HepG2 (cell line): Measurements from ENCODE around the gene LSM14B. TPM values are rescaled to one million over a fixed set of nuclear protein-coding genes. Genes with fewer than 3 reads are reported as not detected.

ENCODE experiments used
- GATAD1 ChIP-seq: IDR thresholded peaks from 2 replicates; pipeline ENCODE4 v1.6.1; 2016; ENCODE audit warnings: missing genetic modification reagents, missing compliant biosample characterization
- HNF4G ChIP-seq, 2 experiments: sonication (generic) in 1 of 2; formaldehyde crosslinking in 1 of 2; IDR thresholded peaks; 2 replicates each; pipeline versions ENCODE4 v1.4.0 to v1.6.1; 2011 to 2020; ENCODE audit warnings: borderline replicate concordance in 2 of 2, low read depth in 2 of 2, mild to moderate bottlenecking in 2 of 2, low read length in 1 of 2, missing genetic modification reagents in 1 of 2, moderate library complexity in 1 of 2
- SIN3A ChIP-seq: IDR thresholded peaks from 2 replicates; pipeline ENCODE4 v1.6.1; 2011; ENCODE audit warnings: low read depth, mild to moderate bottlenecking, control low read depth, low read length, borderline replicate concordance
- TBL1XR1 ChIP-seq: fragments of 150-350 bp; IDR thresholded peaks from 2 replicates; pipeline ENCODE4 v1.6.1; 2014; ENCODE audit warnings: borderline replicate concordance, low read length; ENCODE audit not compliant: partially characterized antibody
- ZNF562 ChIP-seq: sonication (generic); formaldehyde crosslinking; IDR thresholded peaks from 2 replicates; pipeline ENCODE4 v1.8.0; 2022; ENCODE audit warnings: missing genetic modification reagents, borderline replicate concordance
- ZNF768 ChIP-seq: sonication (generic); formaldehyde crosslinking; IDR thresholded peaks from 2 replicates; pipeline ENCODE4 v1.4.0; 2020; ENCODE audit warnings: missing genetic modification reagents
- polyA plus RNA-seq, 8 experiments: library from polyadenylated mRNA; depleted of rRNA in 3 of 8; stranded (reverse) in 7 of 8; unstranded in 1 of 8; fragments of >200 nt; fragmentation: Illumina TruSeq in 4 of 8; extraction: Trizol in 4 of 8; gene quantifications; 2 replicates each; pipeline versions ENCODE4 v1.2.1 to v1.2.3, GENCODE V29; 2011 to 2016; ENCODE audit warnings: low read depth in 4 of 8, missing spikeins in 1 of 8, mixed read lengths in 1 of 8; ENCODE audit not compliant: insufficient read depth in 1 of 8
- total RNA-seq, 5 experiments: library from RNA; depleted of rRNA; stranded (reverse); fragments of >200 nt; fragmentation: Illumina TruSeq; extraction: Trizol; gene quantifications; 2 replicates each; pipeline ENCODE4 v1.2.3, GENCODE V29; 2016; ENCODE audit warnings: low read depth in 1 of 5
- TF ChIP-seq, protein P1 (sequence below): sonication (generic); formaldehyde crosslinking; IDR thresholded peaks from 2 replicates; pipeline ENCODE4 v1.4.0; 2020; ENCODE audit warnings: missing genetic modification reagents
- TF ChIP-seq, protein P2 (sequence below): IDR thresholded peaks from 2 replicates; pipeline ENCODE4 v1.6.1; 2016; ENCODE audit warnings: missing compliant biosample characterization, missing genetic modification reagents, borderline replicate concordance
- TF ChIP-seq, protein P3 (sequence below): sonication (generic); formaldehyde crosslinking; IDR thresholded peaks from 2 replicates; pipeline ENCODE4 v1.4.0; 2020; ENCODE audit warnings: mild to moderate bottlenecking, missing genetic modification reagents
- TF ChIP-seq, protein P4 (sequence below): sonication (generic); formaldehyde crosslinking; IDR thresholded peaks from 2 replicates; pipeline ENCODE4 v1.4.0; 2020; ENCODE audit warnings: missing genetic modification reagents
- TF ChIP-seq, protein P5 (sequence below): sonication (generic); formaldehyde crosslinking; IDR thresholded peaks from 2 replicates; pipeline ENCODE4 v1.4.0; 2020; ENCODE audit warnings: low read depth, mild to moderate bottlenecking, missing genetic modification reagents
- TF ChIP-seq, protein P6 (sequence below), 2 experiments: sonication (generic) in 1 of 2; formaldehyde crosslinking in 1 of 2; IDR thresholded peaks; 2 replicates each; pipeline versions ENCODE4 v1.5.1 to v1.6.1; 2011 to 2020; ENCODE audit warnings: borderline replicate concordance in 1 of 2, low read depth in 1 of 2, low read length in 1 of 2, mild to moderate bottlenecking in 1 of 2, missing genetic modification reagents in 1 of 2, moderate library complexity in 1 of 2

The LSM14B gene
- total and polyA plus RNA-seq, 2 of the 13 experiments (the other 11 are each of a cell fraction or from before 2014, with no cell fraction given): 43.3 to 79.2 TPM

DNA sequence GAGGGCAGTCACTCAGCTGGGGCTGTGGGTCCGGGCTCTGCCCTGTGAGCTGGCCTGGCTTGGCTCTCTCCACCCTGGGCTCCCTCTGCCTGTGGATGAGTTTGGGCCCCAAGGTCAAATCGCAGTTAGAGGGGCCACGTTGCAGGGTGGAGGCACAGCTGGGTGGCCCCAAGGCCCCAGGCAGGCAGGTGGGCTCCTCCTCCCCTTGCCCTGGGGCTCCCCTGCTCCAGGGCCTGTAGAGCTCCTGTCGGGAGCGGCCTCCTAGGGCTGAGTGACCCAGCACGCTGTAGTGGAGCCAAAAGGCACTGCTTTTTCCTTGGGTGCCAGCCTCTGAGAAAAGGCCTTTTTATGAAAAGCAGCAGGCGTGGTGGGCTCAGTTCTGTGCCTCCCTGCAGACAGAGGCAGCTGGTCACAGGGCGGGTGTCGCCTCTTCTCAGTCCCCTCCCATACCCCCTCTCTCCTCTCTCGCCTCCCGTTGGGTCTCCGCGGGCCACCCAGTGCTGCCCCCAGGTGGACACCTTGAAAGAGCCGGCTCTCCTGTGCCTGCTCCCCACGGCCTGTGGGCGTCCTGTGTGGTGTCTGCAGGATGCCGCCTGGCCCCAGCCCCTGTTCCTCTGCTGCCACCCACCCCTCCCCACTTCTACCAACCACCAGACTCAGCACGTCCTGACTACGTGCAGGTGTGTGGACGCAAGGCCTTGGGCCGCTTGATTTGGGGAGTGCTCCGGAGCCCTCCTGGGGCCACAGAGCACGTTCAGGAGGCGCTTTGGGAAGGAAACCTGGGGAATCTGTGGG lies 34.5 kb downstream of the LSM14B start (continued):
- TF ChIP-seq, protein P1, sequence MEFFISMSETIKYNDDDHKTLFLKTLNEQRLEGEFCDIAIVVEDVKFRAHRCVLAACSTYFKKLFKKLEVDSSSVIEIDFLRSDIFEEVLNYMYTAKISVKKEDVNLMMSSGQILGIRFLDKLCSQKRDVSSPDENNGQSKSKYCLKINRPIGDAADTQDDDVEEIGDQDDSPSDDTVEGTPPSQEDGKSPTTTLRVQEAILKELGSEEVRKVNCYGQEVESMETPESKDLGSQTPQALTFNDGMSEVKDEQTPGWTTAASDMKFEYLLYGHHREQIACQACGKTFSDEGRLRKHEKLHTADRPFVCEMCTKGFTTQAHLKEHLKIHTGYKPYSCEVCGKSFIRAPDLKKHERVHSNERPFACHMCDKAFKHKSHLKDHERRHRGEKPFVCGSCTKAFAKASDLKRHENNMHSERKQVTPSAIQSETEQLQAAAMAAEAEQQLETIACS (CRISPR knock-in tag): no peak
- TF ChIP-seq, protein P2, sequence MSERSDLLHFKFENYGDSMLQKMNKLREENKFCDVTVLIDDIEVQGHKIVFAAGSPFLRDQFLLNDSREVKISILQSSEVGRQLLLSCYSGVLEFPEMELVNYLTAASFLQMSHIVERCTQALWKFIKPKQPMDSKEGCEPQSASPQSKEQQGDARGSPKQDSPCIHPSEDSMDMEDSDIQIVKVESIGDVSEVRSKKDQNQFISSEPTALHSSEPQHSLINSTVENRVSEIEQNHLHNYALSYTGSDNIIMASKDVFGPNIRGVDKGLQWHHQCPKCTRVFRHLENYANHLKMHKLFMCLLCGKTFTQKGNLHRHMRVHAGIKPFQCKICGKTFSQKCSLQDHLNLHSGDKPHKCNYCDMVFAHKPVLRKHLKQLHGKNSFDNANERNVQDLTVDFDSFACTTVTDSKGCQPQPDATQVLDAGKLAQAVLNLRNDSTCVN (CRISPR knock-in tag): no peak
- TF ChIP-seq ZNF562: no peak
- TF ChIP-seq, protein P3, sequence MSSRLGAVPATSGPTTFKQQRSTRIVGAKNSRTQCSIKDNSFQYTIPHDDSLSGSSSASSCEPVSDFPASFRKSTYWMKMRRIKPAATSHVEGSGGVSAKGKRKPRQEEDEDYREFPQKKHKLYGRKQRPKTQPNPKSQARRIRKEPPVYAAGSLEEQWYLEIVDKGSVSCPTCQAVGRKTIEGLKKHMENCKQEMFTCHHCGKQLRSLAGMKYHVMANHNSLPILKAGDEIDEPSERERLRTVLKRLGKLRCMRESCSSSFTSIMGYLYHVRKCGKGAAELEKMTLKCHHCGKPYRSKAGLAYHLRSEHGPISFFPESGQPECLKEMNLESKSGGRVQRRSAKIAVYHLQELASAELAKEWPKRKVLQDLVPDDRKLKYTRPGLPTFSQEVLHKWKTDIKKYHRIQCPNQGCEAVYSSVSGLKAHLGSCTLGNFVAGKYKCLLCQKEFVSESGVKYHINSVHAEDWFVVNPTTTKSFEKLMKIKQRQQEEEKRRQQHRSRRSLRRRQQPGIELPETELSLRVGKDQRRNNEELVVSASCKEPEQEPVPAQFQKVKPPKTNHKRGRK (CRISPR knock-in tag): no peak
- no peak for TF ChIP-seq TBL1XR1
- TF ChIP-seq, protein P4, sequence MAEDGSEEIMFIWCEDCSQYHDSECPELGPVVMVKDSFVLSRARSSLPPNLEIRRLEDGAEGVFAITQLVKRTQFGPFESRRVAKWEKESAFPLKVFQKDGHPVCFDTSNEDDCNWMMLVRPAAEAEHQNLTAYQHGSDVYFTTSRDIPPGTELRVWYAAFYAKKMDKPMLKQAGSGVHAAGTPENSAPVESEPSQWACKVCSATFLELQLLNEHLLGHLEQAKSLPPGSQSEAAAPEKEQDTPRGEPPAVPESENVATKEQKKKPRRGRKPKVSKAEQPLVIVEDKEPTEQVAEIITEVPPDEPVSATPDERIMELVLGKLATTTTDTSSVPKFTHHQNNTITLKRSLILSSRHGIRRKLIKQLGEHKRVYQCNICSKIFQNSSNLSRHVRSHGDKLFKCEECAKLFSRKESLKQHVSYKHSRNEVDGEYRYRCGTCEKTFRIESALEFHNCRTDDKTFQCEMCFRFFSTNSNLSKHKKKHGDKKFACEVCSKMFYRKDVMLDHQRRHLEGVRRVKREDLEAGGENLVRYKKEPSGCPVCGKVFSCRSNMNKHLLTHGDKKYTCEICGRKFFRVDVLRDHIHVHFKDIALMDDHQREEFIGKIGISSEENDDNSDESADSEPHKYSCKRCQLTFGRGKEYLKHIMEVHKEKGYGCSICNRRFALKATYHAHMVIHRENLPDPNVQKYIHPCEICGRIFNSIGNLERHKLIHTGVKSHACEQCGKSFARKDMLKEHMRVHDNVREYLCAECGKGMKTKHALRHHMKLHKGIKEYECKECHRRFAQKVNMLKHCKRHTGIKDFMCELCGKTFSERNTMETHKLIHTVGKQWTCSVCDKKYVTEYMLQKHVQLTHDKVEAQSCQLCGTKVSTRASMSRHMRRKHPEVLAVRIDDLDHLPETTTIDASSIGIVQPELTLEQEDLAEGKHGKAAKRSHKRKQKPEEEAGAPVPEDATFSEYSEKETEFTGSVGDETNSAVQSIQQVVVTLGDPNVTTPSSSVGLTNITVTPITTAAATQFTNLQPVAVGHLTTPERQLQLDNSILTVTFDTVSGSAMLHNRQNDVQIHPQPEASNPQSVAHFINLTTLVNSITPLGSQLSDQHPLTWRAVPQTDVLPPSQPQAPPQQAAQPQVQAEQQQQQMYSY (CRISPR knock-in tag): no peak
- TF ChIP-seq ZNF768 (CRISPR knock-in tag): peak; percentile 50; the same call in 1 of the 2 replicates
- peak; percentile 58 for TF ChIP-seq GATAD1 (CRISPR knock-in tag)
- no peak for TF ChIP-seq SIN3A
- TF ChIP-seq HNF4G (IDR thresholded peaks at IDR 0.05; ENCODE audit: borderline replicate concordance, low read depth, low read length): no peak
- no peak for TF ChIP-seq HNF4G (CRISPR knock-in tag; IDR thresholded peaks at IDR 0.05; ENCODE audit: borderline replicate concordance, low read depth)
- TF ChIP-seq, protein P5, sequence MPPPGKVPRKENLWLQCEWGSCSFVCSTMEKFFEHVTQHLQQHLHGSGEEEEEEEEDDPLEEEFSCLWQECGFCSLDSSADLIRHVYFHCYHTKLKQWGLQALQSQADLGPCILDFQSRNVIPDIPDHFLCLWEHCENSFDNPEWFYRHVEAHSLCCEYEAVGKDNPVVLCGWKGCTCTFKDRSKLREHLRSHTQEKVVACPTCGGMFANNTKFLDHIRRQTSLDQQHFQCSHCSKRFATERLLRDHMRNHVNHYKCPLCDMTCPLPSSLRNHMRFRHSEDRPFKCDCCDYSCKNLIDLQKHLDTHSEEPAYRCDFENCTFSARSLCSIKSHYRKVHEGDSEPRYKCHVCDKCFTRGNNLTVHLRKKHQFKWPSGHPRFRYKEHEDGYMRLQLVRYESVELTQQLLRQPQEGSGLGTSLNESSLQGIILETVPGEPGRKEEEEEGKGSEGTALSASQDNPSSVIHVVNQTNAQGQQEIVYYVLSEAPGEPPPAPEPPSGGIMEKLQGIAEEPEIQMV (CRISPR knock-in tag): no peak
- TF ChIP-seq, protein P6, sequence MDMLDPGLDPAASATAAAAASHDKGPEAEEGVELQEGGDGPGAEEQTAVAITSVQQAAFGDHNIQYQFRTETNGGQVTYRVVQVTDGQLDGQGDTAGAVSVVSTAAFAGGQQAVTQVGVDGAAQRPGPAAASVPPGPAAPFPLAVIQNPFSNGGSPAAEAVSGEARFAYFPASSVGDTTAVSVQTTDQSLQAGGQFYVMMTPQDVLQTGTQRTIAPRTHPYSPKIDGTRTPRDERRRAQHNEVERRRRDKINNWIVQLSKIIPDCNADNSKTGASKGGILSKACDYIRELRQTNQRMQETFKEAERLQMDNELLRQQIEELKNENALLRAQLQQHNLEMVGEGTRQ (IDR thresholded peaks at IDR 0.05; ENCODE audit: low read depth, low read length): no peak
- TF ChIP-seq, protein P6 (CRISPR knock-in tag; IDR thresholded peaks at IDR 0.05; ENCODE audit: borderline replicate concordance): no peak
